GM19463 (cell line): ENCODE results near the gene MAPK8IP2.
A peak's percentile ranks its signal among the peaks of the same experiment; 100 is the strongest.
"Not testable (repeated sequence)": the region's sequence is repeated elsewhere in the genome, so short reads cannot be mapped to it uniquely, and the experiment has no call there.

Source experiments
- ATAC-seq: cut with Tn5 transposase; IDR thresholded peaks from one replicate; pipeline ENCODE4 v1.9.1; 2021; ENCODE audit warnings: mild to moderate bottlenecking, moderate library complexity; ENCODE audit not compliant: unreplicated experiment

The MAPK8IP2 gene

DNA sequence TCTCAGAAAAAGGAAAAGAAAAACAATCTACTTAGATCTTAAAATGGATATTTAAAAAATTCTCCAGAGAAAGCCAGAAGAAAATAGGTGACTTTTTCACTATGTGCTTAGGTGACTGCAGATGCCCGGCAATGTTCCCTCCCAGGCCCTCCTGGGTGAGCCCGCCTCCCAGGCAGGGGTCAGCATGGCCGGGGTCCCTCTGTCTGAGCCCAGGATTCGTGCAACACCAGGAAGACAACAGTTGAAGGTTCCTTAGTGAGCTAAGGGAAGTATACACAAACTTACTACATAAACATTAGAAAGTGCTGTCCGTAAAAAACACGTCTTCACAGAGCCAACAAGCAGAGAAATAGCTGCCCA is 11.6 kb downstream of the MAPK8IP2 start:
- no peak for ATAC-seq

DNA sequence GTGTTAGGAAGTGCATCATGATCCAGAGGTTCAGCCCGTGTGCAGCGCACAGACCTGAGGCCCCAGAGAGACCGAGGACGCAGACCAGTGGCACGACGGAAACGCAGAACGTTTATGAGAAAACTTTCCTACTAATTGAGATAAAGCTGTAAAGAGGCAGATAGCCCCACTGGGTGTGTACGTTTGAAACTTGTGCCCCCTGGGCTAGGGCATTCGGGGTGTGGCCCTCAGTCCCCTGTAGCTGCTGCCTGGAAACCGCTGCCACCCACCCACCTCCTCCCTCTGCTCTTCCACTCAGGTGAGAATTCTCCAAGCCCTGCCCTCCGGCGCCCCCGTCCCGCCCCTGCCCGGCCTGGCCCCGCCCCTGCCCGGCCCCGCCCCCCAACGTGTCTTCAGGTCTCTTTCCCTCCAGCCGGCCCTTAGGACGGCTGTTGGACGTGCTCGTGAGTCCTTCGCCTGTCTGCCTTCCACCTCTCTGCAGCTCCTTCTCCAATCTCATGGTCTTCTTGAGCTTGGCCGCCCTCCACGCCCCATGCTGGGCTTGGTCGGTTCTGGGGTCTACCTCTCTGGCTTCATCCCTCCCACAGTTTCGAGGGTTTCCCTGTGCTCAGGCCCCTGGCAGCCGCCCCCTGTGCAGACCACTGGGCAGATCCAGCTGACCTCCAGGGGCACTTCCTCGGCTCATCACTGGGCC is 12.1 kb downstream of the MAPK8IP2 start:
- no peak for ATAC-seq

DNA sequence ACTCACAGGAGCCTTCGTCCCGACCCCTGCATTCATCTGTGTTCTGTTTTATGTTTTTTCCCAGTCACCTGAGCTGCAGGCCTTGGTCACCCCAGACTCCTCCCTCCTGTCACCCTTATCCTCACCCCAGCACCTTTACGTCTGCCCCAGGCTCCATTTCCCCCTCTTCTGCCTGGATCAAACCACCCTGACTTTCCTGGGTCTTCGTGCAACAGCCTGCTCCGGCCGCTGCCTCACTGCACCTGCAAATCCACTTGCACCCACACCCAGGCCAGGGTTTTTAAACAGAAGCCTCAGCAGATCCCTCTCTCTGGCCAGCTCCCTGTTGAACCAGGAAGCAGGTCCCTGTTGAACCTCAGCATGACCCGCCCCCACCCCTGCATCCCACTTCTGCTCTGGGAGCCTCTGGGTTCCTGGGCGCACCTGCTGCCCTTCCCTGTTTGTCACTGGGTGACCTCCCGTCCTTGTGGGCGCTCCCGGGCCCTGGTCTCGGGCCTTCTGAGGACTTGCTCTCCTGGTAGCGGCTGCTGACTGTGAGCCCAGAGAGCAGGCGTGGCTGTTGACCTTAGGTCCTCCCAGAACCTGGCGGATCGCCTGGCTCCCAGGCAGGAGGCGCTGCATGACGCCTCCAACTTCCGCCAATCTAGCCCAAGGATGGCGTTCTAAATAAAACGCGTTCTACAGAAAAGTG is 12.8 kb downstream of the MAPK8IP2 start:
- no peak for ATAC-seq

GRCh38 chr22:50614296-50614695 is 13.7 kb downstream of the MAPK8IP2 start:
- ATAC-seq: not testable (repeated sequence)

- no peak for ATAC-seq
Measured at GRCh38 chr22:50620593-50621355, 20.2 kb downstream of the MAPK8IP2 start.

DNA sequence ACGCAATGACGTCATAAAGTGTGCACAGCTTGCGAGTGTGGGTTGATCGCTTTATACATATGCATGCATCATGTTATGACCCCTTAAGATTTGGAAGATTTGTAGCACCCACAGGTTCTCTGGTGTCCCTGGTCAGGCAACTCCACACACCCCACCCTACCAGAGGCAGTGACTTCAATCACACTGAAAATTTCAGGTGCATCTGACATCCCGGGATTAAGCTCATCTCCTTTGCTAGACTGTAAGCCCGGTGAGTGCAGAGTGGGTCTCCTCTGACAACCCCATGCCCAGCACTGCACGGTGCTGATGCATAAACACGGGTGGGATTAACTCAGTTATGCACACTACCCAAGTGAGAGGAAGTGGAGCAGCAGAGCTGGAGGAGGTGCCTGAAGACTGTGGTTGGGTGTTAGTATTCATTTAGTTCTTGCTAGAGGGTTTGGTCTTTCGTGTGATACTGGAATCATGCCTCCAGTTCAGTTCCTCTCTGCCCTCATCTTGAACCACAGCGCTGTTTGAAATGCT is 20.8 kb downstream of the MAPK8IP2 start:
- ATAC-seq: no peak

DNA sequence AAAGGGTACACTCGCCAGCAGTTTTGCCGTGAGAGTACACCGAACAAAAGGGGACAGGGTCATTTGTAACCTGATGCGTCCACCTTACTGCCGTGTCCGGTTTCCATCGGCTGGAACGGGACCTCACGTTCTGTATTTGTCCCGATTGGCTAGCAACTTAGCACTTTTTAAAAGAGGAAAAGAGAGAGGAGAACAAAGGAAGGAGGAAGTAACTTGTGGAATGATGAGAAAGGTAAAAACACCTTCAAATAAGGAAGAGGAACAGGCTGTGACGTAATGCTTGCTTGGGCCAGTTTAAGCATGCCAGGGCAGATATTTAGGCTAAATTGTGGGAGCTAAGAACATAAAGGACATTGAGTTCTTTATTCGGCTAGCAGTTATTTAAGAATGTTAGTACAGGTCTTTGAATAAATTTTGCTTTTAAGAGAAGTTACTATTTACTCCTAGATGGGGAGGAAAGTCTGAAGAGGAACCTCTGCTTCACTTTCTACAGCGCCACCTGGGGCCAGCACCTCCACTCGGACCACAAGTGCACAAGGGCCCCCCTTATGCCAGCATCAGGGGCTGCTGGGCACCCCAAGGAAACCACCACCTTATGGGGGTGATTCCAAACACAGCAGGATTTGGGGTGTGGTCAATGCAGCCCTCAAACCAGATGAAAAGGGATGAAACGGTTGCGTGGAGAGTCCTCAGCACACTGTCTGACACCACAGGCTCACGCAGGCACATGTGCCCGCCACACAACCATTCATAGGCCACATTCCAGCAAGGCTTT is 21.5 kb downstream of the MAPK8IP2 start:
- ATAC-seq: no peak

- ATAC-seq: no peak
Measured at GRCh38 chr22:50622723-50623327, 22.2 kb downstream of the MAPK8IP2 start.

DNA sequence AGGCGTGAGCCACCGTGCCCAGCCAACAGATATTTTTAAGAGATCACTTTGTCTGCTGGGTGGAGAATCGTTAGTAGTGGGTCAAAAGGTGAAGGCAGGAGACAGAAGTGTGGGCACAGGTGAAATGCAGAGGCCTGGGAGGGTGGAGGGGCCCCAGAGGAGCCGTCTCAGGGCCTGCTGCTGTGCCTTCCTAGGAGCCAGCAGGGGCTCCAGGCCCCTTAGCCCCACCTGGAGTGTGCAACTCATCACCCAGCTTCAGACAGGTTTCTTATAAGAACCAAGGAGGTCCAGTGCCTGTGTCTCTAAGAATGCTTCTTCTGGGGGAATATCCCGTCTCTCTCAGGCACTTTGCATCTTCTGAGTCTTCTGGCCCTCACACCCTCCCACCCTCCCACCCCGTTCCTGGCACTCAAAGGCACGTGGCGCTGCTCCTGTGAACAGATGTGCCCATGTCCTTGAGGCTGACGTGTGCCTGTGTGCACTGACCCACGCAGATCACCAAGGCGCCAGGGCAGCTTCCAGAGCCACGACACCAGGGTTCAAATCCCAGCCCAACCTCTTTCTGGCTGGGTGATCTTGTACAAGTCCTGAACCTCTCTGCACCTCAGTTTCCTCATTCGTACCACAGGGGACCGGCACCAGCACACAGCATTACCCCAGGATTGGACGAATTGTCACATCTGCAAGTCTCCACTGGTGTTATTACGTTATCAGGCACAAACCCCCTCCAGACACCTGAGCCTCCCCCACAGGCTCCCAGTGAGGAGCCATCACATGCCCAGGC is 23.9 kb downstream of the MAPK8IP2 start:
- no peak for ATAC-seq

GRCh38 chr22:50625131-50625567 is 24.6 kb downstream of the MAPK8IP2 start:
- no peak for ATAC-seq

- no peak for ATAC-seq
Measured at GRCh38 chr22:50625568-50626313, 25.1 kb downstream of the MAPK8IP2 start.

GRCh38 chr22:50626314-50626849 is 25.8 kb downstream of the MAPK8IP2 start:
- ATAC-seq: no peak

DNA sequence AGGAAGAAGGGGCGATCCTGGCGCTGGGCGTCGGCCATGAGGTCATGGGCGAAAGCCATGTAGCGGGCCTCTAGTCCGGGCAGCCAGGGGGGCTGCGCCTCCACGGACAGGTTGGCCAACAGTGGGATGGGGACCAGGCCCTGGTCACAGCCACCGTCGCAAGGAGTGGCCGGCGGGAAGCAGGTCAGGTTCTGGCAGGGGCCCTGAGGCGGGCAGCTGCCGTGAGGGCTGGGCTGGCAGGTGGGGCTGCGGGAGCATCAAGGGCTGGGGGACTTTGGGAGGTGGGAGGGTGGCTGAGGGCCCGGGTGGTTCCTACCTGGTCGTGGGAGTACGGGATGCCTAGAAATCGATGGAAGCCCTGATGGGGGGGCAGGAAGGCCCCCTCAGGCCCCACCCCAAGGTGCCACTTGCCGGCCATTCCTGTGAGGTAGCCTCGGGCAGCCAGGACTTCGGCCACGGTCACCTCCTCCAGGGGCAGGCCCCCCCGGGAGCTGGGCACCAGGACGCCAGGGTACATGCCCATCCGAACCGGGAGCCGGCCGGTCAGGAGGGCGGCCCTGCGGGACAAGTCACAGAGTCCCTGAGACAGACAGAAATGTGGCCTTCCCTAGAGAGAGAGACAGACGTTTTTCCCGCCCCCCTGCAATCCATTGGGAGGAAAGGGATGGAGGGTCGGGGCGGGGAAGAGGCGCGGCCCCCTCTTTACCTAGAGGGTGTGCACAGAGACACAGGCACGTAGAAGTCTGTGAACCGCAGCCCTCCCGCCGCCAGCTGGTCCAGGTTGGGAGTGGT is 26.5 kb downstream of the MAPK8IP2 start:
- no peak for ATAC-seq

- peak; percentile 87 for ATAC-seq
Measured at GRCh38 chr22:50627642-50628542, 27.3 kb downstream of the MAPK8IP2 start, which contains the start of gene ARSA. Gene ARSA (minus strand): TSS chr22:50628152. CDS start chr22:50627779, 373 bp downstream.

DNA sequence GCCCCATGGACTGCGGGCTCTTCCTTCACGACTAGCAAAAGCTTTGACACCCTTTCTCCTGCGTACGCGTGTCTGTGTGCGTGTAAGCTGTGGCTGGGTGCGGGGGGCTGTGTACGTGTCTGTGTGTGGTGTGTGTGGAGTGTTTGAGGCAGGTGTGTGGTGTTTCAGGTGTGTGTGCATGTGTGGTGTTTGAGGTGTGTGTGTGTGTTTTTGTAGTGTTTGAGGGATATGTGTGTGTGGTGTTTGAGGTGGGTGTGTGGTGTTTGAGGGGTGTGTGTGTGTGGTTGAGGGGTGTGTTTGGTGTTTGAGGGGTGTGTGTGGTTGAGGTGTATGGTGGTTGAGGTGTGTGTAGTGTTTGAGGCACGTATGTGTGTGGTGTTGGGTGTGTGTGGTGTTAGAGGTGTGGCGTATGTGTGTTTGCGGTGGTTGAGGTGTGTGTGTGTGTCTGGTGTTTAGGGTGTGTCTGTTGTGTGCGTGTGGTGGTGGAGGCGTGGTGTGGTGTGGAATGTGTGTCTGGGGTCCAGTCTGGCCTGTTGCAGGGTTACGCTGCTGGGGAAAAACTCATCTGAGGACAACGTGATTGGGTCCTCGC is 28.0 kb downstream of the MAPK8IP2 start:
- ATAC-seq: no peak

GRCh38 chr22:50630376-50630775 is 29.8 kb downstream of the MAPK8IP2 start:
- ATAC-seq: no peak
